Embryonic facial prominence (tissue), 1 donor: ENCODE results near the gene SORBS2.
"Not testable (repeated sequence)": the region's sequence is repeated elsewhere in the genome, so short reads cannot be mapped to it uniquely, and the experiment has no call there.

Experiments
- DNase-seq: peaks from one replicate; pipeline ENCODE4 v3.0.0-alpha.2; 2016; ENCODE audit errors: extremely low spot score

SORBS2 gene

GRCh38 chr4:185559915-185560281 is 252.1 kb downstream of the SORBS2 start:
- DNase-seq = no peak

GRCh38 chr4:185559251-185559914 is 252.6 kb downstream of the SORBS2 start:
- DNase-seq = not testable (repeated sequence)

GRCh38 chr4:185554365-185555126 is 257.4 kb downstream of the SORBS2 start:
- no peak for DNase-seq

- no peak for DNase-seq
Observed at GRCh38 chr4:185552254-185552653, 259.7 kb downstream of the SORBS2 start.

- no peak for DNase-seq
Observed at GRCh38 chr4:185550933-185551332, 261.1 kb downstream of the SORBS2 start.

GRCh38 chr4:185549095-185549639 is 262.8 kb downstream of the SORBS2 start:
- DNase-seq = no peak

GRCh38 chr4:185548587-185548986 is 263.4 kb downstream of the SORBS2 start:
- no peak for DNase-seq

- no peak for DNase-seq
Observed at GRCh38 chr4:185546335-185546734, 265.7 kb downstream of the SORBS2 start.

- DNase-seq = no peak
Observed at GRCh38 chr4:185542626-185543315, 269.2 kb downstream of the SORBS2 start.

- DNase-seq = no peak
Observed at GRCh38 chr4:185541251-185541727, 270.7 kb downstream of the SORBS2 start.

- no peak for DNase-seq
Observed at GRCh38 chr4:185540487-185541120, 271.4 kb downstream of the SORBS2 start.

- no peak for DNase-seq
Observed at GRCh38 chr4:185540040-185540439, 272.0 kb downstream of the SORBS2 start.

- DNase-seq = no peak
Observed at GRCh38 chr4:185538806-185539205, 273.2 kb downstream of the SORBS2 start.

GRCh38 chr4:185536411-185536709 is 275.6 kb downstream of the SORBS2 start:
- no peak for DNase-seq

- no peak for DNase-seq
Observed at GRCh38 chr4:185535612-185536410, 276.2 kb downstream of the SORBS2 start.
